Measurements from ENCODE around the gene ZNF569.
"Not testable (repeated sequence)": the region's sequence is repeated elsewhere in the genome, so short reads cannot be mapped to it uniquely, and the experiment has no call there.

ZNF569 gene

GRCh38 chr19:37413313-37414084 is 53.7 kb downstream of the ZNF569 start:
- H3K27me3 ChIP-seq (replicated peaks; ENCODE audit: control insufficient read depth, insufficient read depth, low read length), result no peaks in the 10 kb centered on the region
- TF ChIP-seq CTCF (IDR thresholded peaks at IDR 0.05; ENCODE audit: insufficient read depth, low read length, poor library complexity, severe bottlenecking), result no peak
- H3K36me3 ChIP-seq (ENCODE audit: control insufficient read depth, insufficient read depth, low read length), result no peaks in the 10 kb centered on the region; the same call in 1 of the 2 replicates
- H3K4me3 ChIP-seq (replicated peaks; ENCODE audit: low read depth, low read length), result no peak overlapping the region
- no peak for DNase-seq (ENCODE audit: extremely low read depth, insufficient read length)

DNA sequence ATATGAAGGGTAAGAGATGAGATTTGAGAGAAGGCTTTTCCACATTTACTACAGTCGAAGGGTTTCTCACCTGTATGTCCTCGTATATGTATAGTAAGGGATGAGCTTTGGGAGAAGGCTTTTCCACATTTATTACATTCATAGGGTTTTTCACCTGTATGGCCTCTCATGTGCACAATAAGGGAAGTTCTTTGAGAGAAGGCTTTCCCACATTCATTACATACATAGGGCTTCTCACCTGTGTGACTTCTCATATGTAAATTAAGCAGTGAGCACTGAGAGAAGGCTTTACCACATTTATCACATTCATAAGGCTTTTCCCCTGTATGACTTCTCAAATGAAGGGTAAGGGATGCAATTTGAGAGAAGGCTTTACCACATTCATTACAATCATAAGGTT is 54.5 kb downstream of the ZNF569 start:
- Histone ChIP-seq H3K4me3 (replicated peaks; ENCODE audit: low read depth, low read length) (no peak overlapping the region), H3K27me3 (replicated peaks; ENCODE audit: control insufficient read depth, insufficient read depth, low read length) (no peaks in the 10 kb centered on the region), H3K36me3 (ENCODE audit: control insufficient read depth, insufficient read depth, low read length) (no peaks in the 10 kb centered on the region; the same call in 1 of the 2 replicates)
- no peak for DNase-seq (ENCODE audit: extremely low read depth, insufficient read length)
- TF ChIP-seq CTCF (IDR thresholded peaks at IDR 0.05; ENCODE audit: insufficient read depth, low read length, poor library complexity, severe bottlenecking), result no peak

- not testable (repeated sequence) for DNase-seq (ENCODE audit: extremely low read depth, insufficient read length); H3K36me3 ChIP-seq (ENCODE audit: control insufficient read depth, insufficient read depth, low read length); H3K4me3 ChIP-seq (replicated peaks; ENCODE audit: low read depth, low read length); H3K27me3 ChIP-seq (replicated peaks; ENCODE audit: control insufficient read depth, insufficient read depth, low read length)
Observed at GRCh38 chr19:37406140-37406846, 61.0 kb downstream of the ZNF569 start.

DNA sequence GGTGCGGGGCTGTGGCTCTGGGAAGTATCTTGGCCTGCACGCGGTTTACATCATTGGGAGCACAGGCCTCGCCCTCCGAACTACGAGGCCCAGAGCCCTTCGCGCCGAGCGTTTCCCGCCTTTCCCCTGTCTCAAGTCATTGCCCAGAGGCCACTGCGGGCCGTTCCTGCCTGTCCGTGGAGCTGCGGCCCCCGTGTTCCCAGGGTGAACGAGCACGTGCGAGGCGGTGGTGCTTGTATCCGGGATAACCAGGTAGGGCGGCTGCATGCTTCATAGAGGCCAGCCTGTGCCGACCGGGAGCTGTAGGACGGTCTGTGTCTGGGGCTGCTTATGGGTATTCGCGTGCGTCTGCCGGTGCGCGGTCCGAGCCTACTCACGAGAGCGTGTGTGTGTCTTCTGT is 63.8 kb downstream of the ZNF569 start:
- DNase-seq (ENCODE audit: extremely low read depth, insufficient read length), result no peak
- Histone ChIP-seq H3K36me3 (ENCODE audit: control insufficient read depth, insufficient read depth, low read length) (no peaks in the 10 kb centered on the region), H3K4me3 (replicated peaks; ENCODE audit: low read depth, low read length) (no peak overlapping the region), H3K27me3 (replicated peaks; ENCODE audit: control insufficient read depth, insufficient read depth, low read length) (no peaks in the 10 kb centered on the region)
- TF ChIP-seq CTCF (IDR thresholded peaks at IDR 0.05; ENCODE audit: insufficient read depth, low read length, poor library complexity, severe bottlenecking), result no peak

- no peak overlapping the region for H3K4me3 ChIP-seq (replicated peaks; ENCODE audit: low read depth, low read length)
- TF ChIP-seq CTCF (IDR thresholded peaks at IDR 0.05; ENCODE audit: insufficient read depth, low read length, poor library complexity, severe bottlenecking), result no peak
- no peaks in the 10 kb centered on the region for H3K27me3 ChIP-seq (replicated peaks; ENCODE audit: control insufficient read depth, insufficient read depth, low read length)
- no peak for DNase-seq (ENCODE audit: extremely low read depth, insufficient read length)
- no peaks in the 10 kb centered on the region for H3K36me3 ChIP-seq (ENCODE audit: control insufficient read depth, insufficient read depth, low read length)
Observed at GRCh38 chr19:37401078-37401477, 66.2 kb downstream of the ZNF569 start.

GRCh38 chr19:37391399-37391798 is 75.8 kb downstream of the ZNF569 start:
- H3K36me3 ChIP-seq (ENCODE audit: control insufficient read depth, insufficient read depth, low read length), result not testable (repeated sequence)

More at GRCh38 chr19:37391399-37391798, 75.8 kb downstream of the ZNF569 start:
- DNase-seq (ENCODE audit: extremely low read depth, insufficient read length); H3K4me3 ChIP-seq (replicated peaks; ENCODE audit: low read depth, low read length); H3K27me3 ChIP-seq (replicated peaks; ENCODE audit: control insufficient read depth, insufficient read depth, low read length): not testable (repeated sequence)

Data from GM06990 (cell line).